Measurements from ENCODE around the gene IGF1R.
A peak's percentile ranks its signal among the peaks of the same experiment; 100 is the strongest.

IGF1R gene

DNA sequence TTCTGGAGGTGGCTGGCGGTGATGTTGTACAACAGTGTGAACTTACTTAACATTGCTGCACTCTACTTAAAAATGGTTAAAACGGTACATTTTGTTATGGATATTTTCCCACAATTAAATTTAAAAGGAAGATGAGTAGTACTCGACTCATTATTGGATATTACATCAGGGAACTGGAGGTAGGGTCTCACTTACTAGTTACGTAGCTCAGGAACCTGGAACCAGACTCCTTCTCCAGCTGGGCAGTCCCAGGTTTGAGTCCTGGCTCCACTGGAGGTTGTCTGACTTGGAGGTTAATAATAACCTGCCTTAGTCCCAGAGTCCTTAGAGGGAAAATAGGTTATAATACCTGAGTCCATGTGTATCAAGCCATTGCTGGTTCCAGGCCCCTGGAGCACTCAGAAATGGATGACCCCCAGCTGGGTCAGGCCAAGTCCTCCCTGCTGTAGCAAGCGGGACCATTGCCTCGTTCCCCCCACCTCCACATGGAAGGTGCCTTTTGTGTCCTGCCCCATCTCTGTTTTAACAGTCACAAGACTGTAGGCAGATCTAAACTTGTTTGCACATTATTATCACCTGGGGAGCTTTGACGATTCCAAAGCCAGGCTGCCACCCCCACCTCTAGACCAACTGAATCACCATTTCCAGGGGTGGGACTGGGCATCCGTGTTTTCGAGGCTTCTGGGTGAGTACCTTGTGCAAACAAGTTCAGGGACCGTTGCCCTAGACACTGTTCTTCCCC is 126.6 kb downstream of the IGF1R start:
- no peaks in the 10 kb centered on the region; the same call in 1 of the 2 replicates for H3K36me3 ChIP-seq
- no peaks in the 10 kb centered on the region for H3K27me3 ChIP-seq
- no peak for DNase-seq
- H3K4me1 ChIP-seq = peaks cover 53% of the 10 kb centered on the region
- H3K4me3 ChIP-seq (ENCODE audit: low read depth, low read length) = no peak overlapping the region
- no peaks in the 10 kb centered on the region for H3K9me3 ChIP-seq
- TF ChIP-seq, protein P1, sequence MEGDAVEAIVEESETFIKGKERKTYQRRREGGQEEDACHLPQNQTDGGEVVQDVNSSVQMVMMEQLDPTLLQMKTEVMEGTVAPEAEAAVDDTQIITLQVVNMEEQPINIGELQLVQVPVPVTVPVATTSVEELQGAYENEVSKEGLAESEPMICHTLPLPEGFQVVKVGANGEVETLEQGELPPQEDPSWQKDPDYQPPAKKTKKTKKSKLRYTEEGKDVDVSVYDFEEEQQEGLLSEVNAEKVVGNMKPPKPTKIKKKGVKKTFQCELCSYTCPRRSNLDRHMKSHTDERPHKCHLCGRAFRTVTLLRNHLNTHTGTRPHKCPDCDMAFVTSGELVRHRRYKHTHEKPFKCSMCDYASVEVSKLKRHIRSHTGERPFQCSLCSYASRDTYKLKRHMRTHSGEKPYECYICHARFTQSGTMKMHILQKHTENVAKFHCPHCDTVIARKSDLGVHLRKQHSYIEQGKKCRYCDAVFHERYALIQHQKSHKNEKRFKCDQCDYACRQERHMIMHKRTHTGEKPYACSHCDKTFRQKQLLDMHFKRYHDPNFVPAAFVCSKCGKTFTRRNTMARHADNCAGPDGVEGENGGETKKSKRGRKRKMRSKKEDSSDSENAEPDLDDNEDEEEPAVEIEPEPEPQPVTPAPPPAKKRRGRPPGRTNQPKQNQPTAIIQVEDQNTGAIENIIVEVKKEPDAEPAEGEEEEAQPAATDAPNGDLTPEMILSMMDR (IDR thresholded peaks at IDR 0.05; ENCODE audit: low read depth, low read length) = no peak

DNA sequence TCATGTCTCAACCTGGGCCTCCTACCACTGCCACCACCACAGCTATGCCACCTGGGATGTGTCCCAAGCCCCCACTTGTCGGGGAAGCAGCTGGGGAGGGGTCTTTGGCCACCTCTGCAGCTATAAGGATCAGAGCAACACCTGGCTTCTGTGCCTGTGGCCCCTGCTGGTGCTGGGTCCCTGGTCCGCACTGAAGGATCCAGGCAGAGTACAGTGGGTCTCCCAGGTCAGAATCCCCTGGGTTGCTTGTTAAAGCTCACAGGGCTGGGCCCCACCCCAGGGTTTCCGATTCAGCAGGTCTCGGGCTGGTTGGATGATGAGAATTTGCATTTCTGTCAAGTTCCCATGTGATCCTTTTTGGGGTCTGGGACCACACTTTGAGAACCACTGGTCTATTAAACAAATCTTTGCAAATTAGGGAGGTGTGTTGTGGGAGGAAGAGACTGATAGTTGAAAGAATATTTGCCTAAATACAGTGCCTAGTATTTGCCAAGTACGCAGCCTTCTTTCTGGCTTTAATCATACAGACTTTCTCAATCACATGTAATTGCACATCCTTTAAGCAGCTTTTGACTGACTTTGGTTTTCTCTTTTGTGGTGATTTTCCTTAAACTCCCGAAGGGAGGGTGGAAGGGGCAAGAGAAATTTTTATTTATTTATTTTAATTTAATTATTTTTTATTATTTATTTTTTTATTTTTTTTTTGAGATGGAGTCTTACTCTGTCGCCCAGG is 127.3 kb downstream of the IGF1R start:
- Histone ChIP-seq H3K4me1 (peaks cover 45% of the 10 kb centered on the region), H3K9me3 (no peaks in the 10 kb centered on the region), H3K27me3 (no peaks in the 10 kb centered on the region), H3K36me3 (no peaks in the 10 kb centered on the region; the same call in 1 of the 2 replicates), H3K4me3 (ENCODE audit: low read depth, low read length) (no peak overlapping the region)
- DNase-seq = no peak
- TF ChIP-seq, protein P1 (IDR thresholded peaks at IDR 0.05; ENCODE audit: low read depth, low read length) = no peak

- TF ChIP-seq, protein P1 (IDR thresholded peaks at IDR 0.05; ENCODE audit: low read depth, low read length) = no peak
- Histone ChIP-seq H3K36me3 (no peaks in the 10 kb centered on the region; the same call in 1 of the 2 replicates), H3K9me3 (no peaks in the 10 kb centered on the region), H3K4me1 (peaks cover 34% of the 10 kb centered on the region), H3K27me3 (no peaks in the 10 kb centered on the region), H3K4me3 (ENCODE audit: low read depth, low read length) (no peak overlapping the region)
- DNase-seq = peak; percentile 51
Observed at GRCh38 chr15:98776607-98777281, 128.4 kb downstream of the IGF1R start.

- H3K27me3 ChIP-seq = no peaks in the 10 kb centered on the region
- DNase-seq = no peak
- TF ChIP-seq, protein P1 (IDR thresholded peaks at IDR 0.05; ENCODE audit: low read depth, low read length) = no peak
- H3K36me3 ChIP-seq = no peaks in the 10 kb centered on the region; the same call in 1 of the 2 replicates
- H3K4me1 ChIP-seq = peaks cover 33% of the 10 kb centered on the region
- no peak overlapping the region for H3K4me3 ChIP-seq (ENCODE audit: low read depth, low read length)
- H3K9me3 ChIP-seq = no peaks in the 10 kb centered on the region
Observed at GRCh38 chr15:98777426-98777825, 129.1 kb downstream of the IGF1R start.

- no peaks in the 10 kb centered on the region for H3K27me3 ChIP-seq
- H3K4me1 ChIP-seq = peaks cover 33% of the 10 kb centered on the region
Observed at GRCh38 chr15:98778263-98778959, 130.1 kb downstream of the IGF1R start.

More at GRCh38 chr15:98778263-98778959, 130.1 kb downstream of the IGF1R start:
- TF ChIP-seq, protein P1 (IDR thresholded peaks at IDR 0.05; ENCODE audit: low read depth, low read length) = no peak
- no peak overlapping the region for H3K4me3 ChIP-seq (ENCODE audit: low read depth, low read length)
- no peaks in the 10 kb centered on the region; the same call in 1 of the 2 replicates for H3K36me3 ChIP-seq
- H3K9me3 ChIP-seq = no peaks in the 10 kb centered on the region
- DNase-seq = no peak

All from BE2C (cell line).